HG02759 (cell line): ENCODE data around the gene ODF4.
"Not testable (repeated sequence)": the region's sequence is repeated elsewhere in the genome, so short reads cannot be mapped to it uniquely, and the experiment has no call there.

Source experiments
- ATAC-seq: cut with Tn5 transposase; IDR thresholded peaks from one replicate; pipeline ENCODE4 v1.9.1; 2021; ENCODE audit warnings: mild to moderate bottlenecking, moderate library complexity; ENCODE audit not compliant: unreplicated experiment

The ODF4 gene

GRCh38 chr17:8392674-8393469, 53.2 kb downstream of the ODF4 start:
- ATAC-seq = no peak

- no peak for ATAC-seq
Observed at GRCh38 chr17:8393470-8394231, 54.0 kb downstream of the ODF4 start.

GRCh38 chr17:8394497-8394896, 54.9 kb downstream of the ODF4 start:
- ATAC-seq = not testable (repeated sequence)
